IMR-90 (cell line): ENCODE measurements around the gene RNF186. TPM values are rescaled to one million over a fixed set of nuclear protein-coding genes. Genes with fewer than 3 reads are reported as not detected.
"Not testable (repeated sequence)": the region's sequence is repeated elsewhere in the genome, so short reads cannot be mapped to it uniquely, and the experiment has no call there.

Experiments used
- ATAC-seq: fragments of 200-7000 bp; cut with Tn5 transposase; 2 replicates; pipeline ENCODE4 v1.9.1; 2020; ENCODE audit warnings: low read depth, mild to moderate bottlenecking, moderate library complexity
- BruUV-seq: library from RNA; stranded (reverse); fragments of 400-500 nt; replicated peaks from 2 replicates; lab custom pipeline; 2021; lab: Mats Ljungman, UMichigan
- CTCF ChIA-PET: fragments of 300-600 bp; formaldehyde crosslinking; extraction: SDS; loops from one replicate; lab custom pipeline; 2021; ENCODE audit warnings: antibody characterized with exemption; lab: Yijun Ruan, JAX
- POLR2A ChIA-PET: fragments of 300-600 bp; sonication (Branson Sonifier 250); formaldehyde crosslinking; loops from one replicate; lab custom pipeline; 2022; ENCODE audit warnings: antibody characterized with exemption; ENCODE audit not compliant: unreplicated experiment; lab: Charles Lee
- DNase-seq: peaks from one replicate; pipeline ENCODE4 v3.0.0; 2013
- H2AFZ ChIP-seq: replicated peaks from 2 replicates; pipeline ENCODE3; 2013; ENCODE audit warnings: low read length, mild to moderate bottlenecking; ENCODE audit not compliant: poor library complexity
- H2AK5ac ChIP-seq: 2 replicates; pipeline ENCODE4 v1.6.1; 2013; ENCODE audit warnings: low read depth, low read length, inconsistent platforms
- H2AK9ac ChIP-seq: replicated peaks from 2 replicates; pipeline ENCODE3; 2013; ENCODE audit warnings: mild to moderate bottlenecking, low read depth, low read length, moderate library complexity; ENCODE audit not compliant: poor library complexity
- H2BK120ac ChIP-seq: 2 replicates; pipeline ENCODE4 v1.6.1; 2013; ENCODE audit warnings: low read depth, low read length, inconsistent platforms
- H2BK15ac ChIP-seq: 3 replicates; pipeline ENCODE4 v1.6.1; 2013; ENCODE audit warnings: low read depth, low read length, inconsistent platforms
- H2BK20ac ChIP-seq: 2 replicates; pipeline ENCODE4 v1.6.1; 2013; ENCODE audit warnings: low read depth, mild to moderate bottlenecking, inconsistent platforms, low read length, moderate library complexity
- H2BK5ac ChIP-seq: 2 replicates; pipeline ENCODE4 v1.6.1; 2013; ENCODE audit warnings: mild to moderate bottlenecking, low read depth, low read length, inconsistent platforms; ENCODE audit not compliant: poor library complexity, severe bottlenecking
- H3K14ac ChIP-seq: replicated peaks from 2 replicates; pipeline ENCODE4 v1.6.1; 2013; ENCODE audit warnings: low read depth, low read length, inconsistent platforms
- H3K18ac ChIP-seq: 2 replicates; pipeline ENCODE4 v1.6.1; 2013; ENCODE audit warnings: low read depth, low read length, control low read depth
- H3K23ac ChIP-seq: 2 replicates; pipeline ENCODE4 v1.6.1; 2013; ENCODE audit warnings: low read depth, low read length, inconsistent platforms
- H3K27ac ChIP-seq: 2 replicates; pipeline ENCODE4 v1.5.1; 2013; ENCODE audit warnings: mild to moderate bottlenecking, control low read depth, low read length; ENCODE audit not compliant: insufficient read depth
- H3K27me3 ChIP-seq: 2 replicates; pipeline ENCODE4 v1.6.1; 2013; ENCODE audit warnings: low read length; ENCODE audit not compliant: control insufficient read depth, insufficient read depth
- H3K36me3 ChIP-seq: 2 replicates; pipeline ENCODE4 v1.6.1; 2013; ENCODE audit warnings: low read length, mixed read lengths; ENCODE audit not compliant: control insufficient read depth, insufficient read depth
- H3K4ac ChIP-seq: 2 replicates; pipeline ENCODE4 v1.6.1; 2013; ENCODE audit warnings: low read depth, low read length, inconsistent platforms
- H3K4me1 ChIP-seq: 2 replicates; pipeline ENCODE4 v1.6.1; 2013; ENCODE audit warnings: low read length, mixed read lengths; ENCODE audit not compliant: control insufficient read depth, insufficient read depth
- H3K4me2 ChIP-seq: 2 replicates; pipeline ENCODE4 v1.6.1; 2013; ENCODE audit warnings: low read depth, mild to moderate bottlenecking, control low read depth, low read length, moderate library complexity
- H3K4me3 ChIP-seq: 2 replicates; pipeline ENCODE4 v1.5.1; 2013; ENCODE audit warnings: low read depth, mild to moderate bottlenecking, control low read depth, low read length, moderate library complexity; ENCODE audit not compliant: insufficient read depth
- H3K56ac ChIP-seq: 2 replicates; pipeline ENCODE4 v1.6.1; 2013; ENCODE audit warnings: low read length, inconsistent platforms; ENCODE audit not compliant: insufficient read depth; ENCODE audit errors: extremely low read depth
- H3K79me1 ChIP-seq, 2 experiments: 2 replicates each; pipeline ENCODE4 v1.6.1; 2013; ENCODE audit warnings: low read length in 2 of 2, inconsistent platforms in 1 of 2, low read depth in 1 of 2
- H3K9ac ChIP-seq: 2 replicates; pipeline ENCODE4 v1.6.1; 2013; ENCODE audit warnings: low read depth, low read length, control low read depth
- H3K9me1 ChIP-seq: 2 replicates; pipeline ENCODE4 v1.6.1; 2013; ENCODE audit warnings: low read length, inconsistent platforms; ENCODE audit not compliant: insufficient read depth
- H3K9me3 ChIP-seq: 2 replicates; pipeline ENCODE4 v1.6.1; 2013; ENCODE audit warnings: low read length; ENCODE audit not compliant: control insufficient read depth, insufficient read depth
- H4K20me1 ChIP-seq: 2 replicates; pipeline ENCODE4 v1.6.1; 2013; ENCODE audit warnings: low read length, inconsistent platforms; ENCODE audit not compliant: insufficient read depth
- H4K5ac ChIP-seq: 2 replicates; pipeline ENCODE4 v1.6.1; 2013; ENCODE audit warnings: mild to moderate bottlenecking, low read depth, low read length, control low read depth
- H4K8ac ChIP-seq, 2 experiments: 2 replicates each; pipeline ENCODE4 v1.6.1; 2013; ENCODE audit warnings: low read depth in 2 of 2, low read length in 2 of 2, control low read depth in 1 of 2, inconsistent platforms in 1 of 2
- H4K91ac ChIP-seq: 2 replicates; pipeline ENCODE4 v1.6.1; 2013; ENCODE audit warnings: low read depth, low read length, inconsistent platforms; ENCODE audit not compliant: insufficient read depth
- whole genome bisulfite sequencing, 2 experiments: methylation state at CpG; one replicate each; pipeline versions ENCODE4 v1.1.5 to v1.1.7; 2013; ENCODE audit warnings: missing lambda C conversion rate in 2 of 2; ENCODE audit not compliant: insufficient read length in 1 of 2; ENCODE audit errors: extremely low coverage in 2 of 2; 5-methylcytosine and 5-hydroxymethylcytosine counted together
- dilution Hi-C: fragments of 300-500 bp; cut with HindIII; formaldehyde crosslinking; loops from one replicate; pipeline ENCODE4 v1.14.3; 2018; ENCODE audit warnings: low sequenced_read_pairs; ENCODE audit not compliant: unreplicated experiment
- in situ Hi-C: fragments of 300-500 bp; cut with MboI; formaldehyde crosslinking; loops from 3 replicates; pipeline ENCODE4 v1.14.3; 2019; ENCODE audit warnings: low sequenced_read_pairs, inconsistent platforms, mixed read lengths
- intact Hi-C: fragments of 100-400 bp; cut with micrococcal nuclease; formaldehyde crosslinking; loops from 2 replicates; pipeline ENCODE4 v1.10.0; 2022
- polyA plus RNA-seq, 3 experiments: library from polyadenylated mRNA; depleted of rRNA; stranded (reverse); fragments of >200 nt; gene quantifications; 2 replicates each; pipeline ENCODE4 v1.2.3, GENCODE V29; 2012; ENCODE audit warnings: low replicate concordance in 1 of 3
- total RNA-seq: library from RNA; depleted of rRNA; stranded (reverse); fragments of >200 nt; gene quantifications from 2 replicates; pipeline ENCODE4 v1.2.3, GENCODE V29; 2012

RNF186 gene
- total and polyA plus RNA-seq, 2 of the 4 experiments (the other 2 are of a cell fraction): not detected

- in situ Hi-C loops, dilution Hi-C loops, H3K79me1 ChIP-seq, BruUV-seq, H3K36me3 ChIP-seq, H2BK20ac ChIP-seq, H4K8ac ChIP-seq, H2BK5ac ChIP-seq, H3K4me2 ChIP-seq, H3K23ac ChIP-seq, DNase-seq, H3K14ac ChIP-seq, H3K9ac ChIP-seq, H3K18ac ChIP-seq, H2AK5ac ChIP-seq, ATAC-seq, intact Hi-C loops, H4K91ac ChIP-seq, H4K20me1 ChIP-seq, H3K9me3 ChIP-seq, H3K4ac ChIP-seq, H3K4me1 ChIP-seq, H3K4me3 ChIP-seq, H4K5ac ChIP-seq, POLR2A ChIA-PET, H3K27ac ChIP-seq, H2AK9ac ChIP-seq, H2BK120ac ChIP-seq, H2BK15ac ChIP-seq, H3K9me1 ChIP-seq, H3K56ac ChIP-seq, H2AFZ ChIP-seq: not testable (repeated sequence)
- no CpG with 5 or more reads among the region's 1 CpG for WGBS, 2 experiments
- peaks cover 22% of the 10 kb centered on the region for H3K27me3 ChIP-seq
- CTCF ChIA-PET: interaction anchor here (0.6 kb wide), 1 partner anchor 9 kb away, joined by 3 read pairs; no protein-coding TSS in a partner anchor
Measured at GRCh38 chr1:19816737-19817086, 1.6 kb upstream of the RNF186 start.
